GM12875 (cell line): ENCODE results near the gene CELF1.
A peak's percentile ranks its signal among the peaks of the same experiment; 100 is the strongest.
"Not testable (repeated sequence)": the region's sequence is repeated elsewhere in the genome, so short reads cannot be mapped to it uniquely, and the experiment has no call there.

Source experiments
- H3K4me3 ChIP-seq: one replicate; pipeline ENCODE4 v1.5.1; 2011; ENCODE audit warnings: low read depth, low read length, control low read depth
- CTCF ChIP-seq: IDR thresholded peaks from 2 replicates; pipeline ENCODE4 v1.5.1; 2011; ENCODE audit warnings: low read depth, mild to moderate bottlenecking, control low read depth, inconsistent platforms, low read length, moderate library complexity, borderline replicate concordance; ENCODE audit not compliant: insufficient read depth

Gene CELF1

GRCh38 chr11:47551086-47551485 is 1.8 kb downstream of the CELF1 start:
- no peak overlapping the region for H3K4me3 ChIP-seq
- peak; percentile 47; the same call in 1 of the 2 replicates for TF ChIP-seq CTCF

- no peak overlapping the region for H3K4me3 ChIP-seq
- TF ChIP-seq CTCF: no peak
Observed at GRCh38 chr11:47550288-47551047, 2.5 kb downstream of the CELF1 start.

- H3K4me3 ChIP-seq: not testable (repeated sequence)
Observed at GRCh38 chr11:47546274-47546673, 6.7 kb downstream of the CELF1 start.

GRCh38 chr11:47545298-47545697 is 7.6 kb downstream of the CELF1 start:
- TF ChIP-seq CTCF: no peak
- H3K4me3 ChIP-seq: no peak overlapping the region

GRCh38 chr11:47541070-47541469 is 11.9 kb downstream of the CELF1 start:
- H3K4me3 ChIP-seq: no peak overlapping the region
- no peak for TF ChIP-seq CTCF

GRCh38 chr11:47539681-47540039 is 13.3 kb downstream of the CELF1 start:
- TF ChIP-seq CTCF: no peak
- H3K4me3 ChIP-seq: no peak overlapping the region

GRCh38 chr11:47538741-47539565 is 14.0 kb downstream of the CELF1 start:
- no peak overlapping the region for H3K4me3 ChIP-seq
- TF ChIP-seq CTCF: no peak
